PC-3 (cell line): ENCODE measurements around the gene CLDN1. TPM values are rescaled to one million over a fixed set of nuclear protein-coding genes. Genes with fewer than 3 reads are reported as not detected.

Source experiments
- ATAC-seq: fragments of 200-7000 bp; cut with Tn5 transposase; 2 replicates; pipeline ENCODE4 v1.9.1; 2020; ENCODE audit warnings: mild to moderate bottlenecking, moderate library complexity
- BruUV-seq: library from RNA; stranded (reverse); fragments of 400-500 nt; replicated peaks from 2 replicates; lab custom pipeline; 2021; lab: Mats Ljungman, UMichigan
- CTCF ChIA-PET: fragments of 300-600 bp; sonication (Branson Sonifier 250); formaldehyde crosslinking; loops from one replicate; lab custom pipeline; 2022; ENCODE audit warnings: antibody characterized with exemption; lab: Charles Lee
- POLR2A ChIA-PET: fragments of 300-600 bp; sonication (Branson Sonifier 250); formaldehyde crosslinking; loops from one replicate; lab custom pipeline; 2022; ENCODE audit warnings: antibody characterized with exemption; ENCODE audit not compliant: unreplicated experiment; lab: Charles Lee
- DNase-seq: peaks from one replicate; pipeline ENCODE4 v3.0.0-alpha.2; 2015
- H2AFZ ChIP-seq: fragments of 300-600 bp; sonication (generic); 2 replicates; pipeline ENCODE4 v1.6.0; 2016; ENCODE audit warnings: antibody characterized with exemption, low read length
- H3F3A ChIP-seq: fragments of 300-600 bp; sonication (generic); one replicate; pipeline ENCODE4 v1.6.0; 2017; ENCODE audit warnings: antibody characterized with exemption, low read length, control low read depth, mild to moderate bottlenecking; ENCODE audit not compliant: unreplicated experiment
- H3K27ac ChIP-seq: fragments of 300-600 bp; sonication (generic); 2 replicates; pipeline ENCODE4 v1.5.1; 2016; ENCODE audit warnings: mild to moderate bottlenecking, low read length
- H3K27me3 ChIP-seq: fragments of 300-600 bp; sonication (generic); 2 replicates; pipeline ENCODE4 v1.6.1; 2016; ENCODE audit warnings: low read length, mixed read lengths
- H3K36me3 ChIP-seq: fragments of 300-600 bp; sonication (generic); 2 replicates; pipeline ENCODE4 v1.6.1; 2016; ENCODE audit warnings: low read depth, mixed run types, low read length, mixed read lengths
- H3K4me1 ChIP-seq: fragments of 300-600 bp; sonication (generic); 2 replicates; pipeline ENCODE4 v1.5.1; 2016; ENCODE audit warnings: low read length; ENCODE audit not compliant: insufficient read depth
- H3K4me2 ChIP-seq: fragments of 300-600 bp; sonication (generic); 2 replicates; pipeline ENCODE4 v1.6.0; 2016; ENCODE audit warnings: low read length
- H3K4me3 ChIP-seq: fragments of 300-600 bp; sonication (generic); 2 replicates; pipeline ENCODE4 v1.5.1; 2016; ENCODE audit warnings: mild to moderate bottlenecking, low read length, mixed read lengths
- H3K79me2 ChIP-seq: fragments of 300-600 bp; sonication (generic); 2 replicates; pipeline ENCODE4 v1.6.1; 2017; ENCODE audit warnings: low read length, mixed read lengths
- H3K9ac ChIP-seq: fragments of 300-600 bp; sonication (generic); 2 replicates; pipeline ENCODE4 v1.6.0; 2016; ENCODE audit warnings: mild to moderate bottlenecking, low read length
- H3K9me2 ChIP-seq: fragments of 300-600 bp; sonication (generic); replicated peaks from 2 replicates; pipeline ENCODE4 v1.6.1; 2016; ENCODE audit warnings: mixed run types, low read length, mixed read lengths
- H3K9me3 ChIP-seq: fragments of 300-600 bp; sonication (generic); 2 replicates; pipeline ENCODE4 v1.6.1; 2016; ENCODE audit warnings: low read length, mixed read lengths
- H4K20me1 ChIP-seq: fragments of 300-600 bp; sonication (generic); 2 replicates; pipeline ENCODE4 v1.6.1; 2016; ENCODE audit warnings: low read length, mixed read lengths
- EZH2 ChIP-seq: fragments of 300-600 bp; sonication (generic); IDR thresholded peaks from one replicate; pipeline ENCODE4 v1.6.1; 2017; ENCODE audit warnings: antibody characterized with exemption, mild to moderate bottlenecking, low read length; ENCODE audit not compliant: unreplicated experiment
- EZH2phosphoT487 ChIP-seq: fragments of 300-600 bp; sonication (generic); IDR thresholded peaks from 2 replicates; pipeline ENCODE4 v1.6.1; 2018; ENCODE audit warnings: mild to moderate bottlenecking, antibody characterized with exemption, low read length, borderline replicate concordance
- intact Hi-C: fragments of 100-400 bp; cut with micrococcal nuclease; formaldehyde crosslinking; loops from 2 replicates; pipeline ENCODE4 v1.9.0; 2023
- total RNA-seq: library from RNA; depleted of rRNA; stranded (reverse); fragments of >200 nt; gene quantifications from 2 replicates; pipeline ENCODE4 v1.2.3, GENCODE V29; 2014
- TF ChIP-seq, protein P1 (sequence below): fragments of 300-600 bp; sonication (generic); conservative IDR thresholded peaks from 2 replicates; pipeline ENCODE4 v1.5.1; 2017; ENCODE audit warnings: antibody characterized with exemption, low read depth, mild to moderate bottlenecking, low read length

Gene CLDN1
- total RNA-seq, 1 experiment from 2014 or later, result 6.8 TPM

DNA sequence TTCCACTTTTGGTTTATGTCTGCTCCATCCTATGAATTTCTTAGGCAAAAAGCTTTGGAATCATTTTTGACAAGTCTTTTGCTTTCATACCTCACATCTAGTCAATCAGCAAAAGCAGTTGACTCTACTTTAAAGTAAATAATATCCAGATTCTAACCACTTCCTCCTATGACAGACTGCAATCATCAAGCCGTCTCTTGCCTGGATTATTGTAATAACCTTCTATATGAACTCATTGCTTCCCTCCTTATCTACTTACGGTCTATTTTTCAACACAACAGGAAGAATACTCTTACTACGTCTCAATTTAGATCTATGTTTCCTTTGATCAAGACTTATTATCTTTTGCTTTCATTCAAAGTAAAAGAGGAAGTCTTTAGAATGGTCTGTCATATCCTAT lies 20.7 kb downstream of the CLDN1 start:
- Histone ChIP-seq H3K4me1 (peaks cover 56% of the 10 kb centered on the region), H3K9ac (no peak overlapping the region), H3K27me3 (no peaks in the 10 kb centered on the region), H3K27ac (peak overlapping the region; percentile 0; the same call in 1 of the 2 replicates), H3F3A (no peaks in the 10 kb centered on the region), H2AFZ (peak overlapping the region; percentile 20), H4K20me1 (no peaks in the 10 kb centered on the region), H3K4me3 (no peak overlapping the region), H3K36me3 (no peaks in the 10 kb centered on the region), H3K4me2 (peak overlapping the region; percentile 61), H3K9me2 (no peaks in the 10 kb centered on the region), H3K79me2 (no peaks in the 10 kb centered on the region), H3K9me3 (no peaks in the 10 kb centered on the region)
- ChIA-PET POLR2A (no interaction called here), CTCF (interaction anchor here (1.0 kb wide), 1 partner anchor 141 kb away, joined by 3 read pairs; no protein-coding TSS in a partner anchor)
- TF ChIP-seq, protein P1, sequence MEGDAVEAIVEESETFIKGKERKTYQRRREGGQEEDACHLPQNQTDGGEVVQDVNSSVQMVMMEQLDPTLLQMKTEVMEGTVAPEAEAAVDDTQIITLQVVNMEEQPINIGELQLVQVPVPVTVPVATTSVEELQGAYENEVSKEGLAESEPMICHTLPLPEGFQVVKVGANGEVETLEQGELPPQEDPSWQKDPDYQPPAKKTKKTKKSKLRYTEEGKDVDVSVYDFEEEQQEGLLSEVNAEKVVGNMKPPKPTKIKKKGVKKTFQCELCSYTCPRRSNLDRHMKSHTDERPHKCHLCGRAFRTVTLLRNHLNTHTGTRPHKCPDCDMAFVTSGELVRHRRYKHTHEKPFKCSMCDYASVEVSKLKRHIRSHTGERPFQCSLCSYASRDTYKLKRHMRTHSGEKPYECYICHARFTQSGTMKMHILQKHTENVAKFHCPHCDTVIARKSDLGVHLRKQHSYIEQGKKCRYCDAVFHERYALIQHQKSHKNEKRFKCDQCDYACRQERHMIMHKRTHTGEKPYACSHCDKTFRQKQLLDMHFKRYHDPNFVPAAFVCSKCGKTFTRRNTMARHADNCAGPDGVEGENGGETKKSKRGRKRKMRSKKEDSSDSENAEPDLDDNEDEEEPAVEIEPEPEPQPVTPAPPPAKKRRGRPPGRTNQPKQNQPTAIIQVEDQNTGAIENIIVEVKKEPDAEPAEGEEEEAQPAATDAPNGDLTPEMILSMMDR, result no peak
- no peak for TF ChIP-seq EZH2phosphoT487
- intact Hi-C loops, result no loop called here
- ATAC-seq, result no peak
- BruUV-seq, result no TSS peak
- peak; percentile 41 for DNase-seq

DNA sequence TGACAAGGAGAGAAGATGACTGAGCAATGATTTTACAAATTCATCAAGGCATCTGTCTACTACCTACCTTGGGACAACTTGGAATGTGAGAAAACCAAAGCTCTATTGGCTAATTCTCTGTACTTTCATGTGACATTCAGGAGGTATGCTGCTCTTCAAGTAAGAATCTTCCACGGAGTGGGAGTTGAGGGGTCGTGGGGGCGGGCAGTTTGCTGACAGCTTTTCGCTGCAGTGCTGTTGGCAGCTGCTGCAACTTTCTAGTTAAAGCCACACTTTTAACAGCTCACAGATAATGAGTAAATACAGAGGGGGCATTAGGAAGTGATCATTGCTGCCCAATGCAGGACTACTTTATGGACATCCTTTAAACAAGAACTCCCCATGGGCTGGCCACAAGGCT lies 22.3 kb downstream of the CLDN1 start:
- H2AFZ ChIP-seq, result no peak overlapping the region
- ChIA-PET CTCF (no interaction called here), POLR2A (no interaction called here)
- H3K9me3 ChIP-seq, result no peaks in the 10 kb centered on the region
- no peaks in the 10 kb centered on the region for H4K20me1 ChIP-seq
- H3K36me3 ChIP-seq, result no peaks in the 10 kb centered on the region
- no peak overlapping the region for H3K9ac ChIP-seq
- intact Hi-C loops, result no loop called here
- no peaks in the 10 kb centered on the region for H3K79me2 ChIP-seq
- no peaks in the 10 kb centered on the region for H3K27me3 ChIP-seq
- no peak overlapping the region for H3K4me2 ChIP-seq
- ATAC-seq (no peak), DNase-seq (no peak)
- H3K27ac ChIP-seq, result no peak overlapping the region
- no peaks in the 10 kb centered on the region for H3F3A ChIP-seq
- no TSS peak for BruUV-seq
- H3K9me2 ChIP-seq, result no peaks in the 10 kb centered on the region
- TF ChIP-seq EZH2 (no peak), EZH2phosphoT487 (no peak)
- TF ChIP-seq, protein P1, result no peak
- peaks cover 44% of the 10 kb centered on the region for H3K4me1 ChIP-seq
- H3K4me3 ChIP-seq, result no peak overlapping the region

DNA sequence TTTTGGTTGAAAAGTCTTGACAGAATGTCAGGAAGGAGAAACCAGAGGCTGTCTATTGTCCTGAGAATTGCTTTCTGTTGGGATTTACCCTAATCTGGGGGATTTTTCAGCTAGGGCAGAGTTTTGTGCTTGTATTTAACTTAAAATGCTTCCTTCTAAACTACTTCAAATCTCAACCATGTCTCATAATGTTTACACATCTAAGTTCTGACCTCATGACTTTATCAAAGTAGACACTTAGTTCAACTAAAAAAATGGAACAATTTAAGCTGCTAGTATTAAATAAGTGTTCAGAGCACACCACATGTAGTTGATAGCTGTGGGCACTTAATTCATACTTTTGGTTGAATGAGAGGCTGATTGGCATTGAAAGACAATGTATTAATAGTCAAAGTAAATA lies 28.2 kb downstream of the CLDN1 start:
- TF ChIP-seq, protein P1, result no peak
- TF ChIP-seq EZH2 (no peak), EZH2phosphoT487 (no peak)
- H3K27me3 ChIP-seq, result no peaks in the 10 kb centered on the region
- intact Hi-C loops, result no loop called here
- peaks cover 8% of the 10 kb centered on the region; the same call in 1 of the 2 replicates for H3K4me1 ChIP-seq
- ChIA-PET POLR2A (interaction anchor here (0.5 kb wide), 1 partner anchor 39 kb away, joined by 4 read pairs; no protein-coding TSS in a partner anchor), CTCF (no interaction called here)
- DNase-seq (no peak), ATAC-seq (no peak)
- H3K4me2 ChIP-seq, result no peak overlapping the region
- H3K9me3 ChIP-seq, result no peaks in the 10 kb centered on the region
- H3K79me2 ChIP-seq, result no peaks in the 10 kb centered on the region
- H3K9ac ChIP-seq, result no peak overlapping the region
- no peaks in the 10 kb centered on the region for H3F3A ChIP-seq
- no TSS peak for BruUV-seq
- H3K4me3 ChIP-seq, result no peak overlapping the region
- no peak overlapping the region for H3K27ac ChIP-seq
- no peaks in the 10 kb centered on the region for H3K9me2 ChIP-seq
- H4K20me1 ChIP-seq, result no peaks in the 10 kb centered on the region
- H2AFZ ChIP-seq, result no peak overlapping the region
- no peaks in the 10 kb centered on the region for H3K36me3 ChIP-seq
